ENCODE results near the gene IQCH. TPM values are rescaled to one million over a fixed set of nuclear protein-coding genes. Genes with fewer than 3 reads are reported as not detected.

Gene IQCH
- total and polyA plus RNA-seq, 2 of the 4 experiments (the other 2 are of a cell fraction): 0.60 to 2.5 TPM

DNA sequence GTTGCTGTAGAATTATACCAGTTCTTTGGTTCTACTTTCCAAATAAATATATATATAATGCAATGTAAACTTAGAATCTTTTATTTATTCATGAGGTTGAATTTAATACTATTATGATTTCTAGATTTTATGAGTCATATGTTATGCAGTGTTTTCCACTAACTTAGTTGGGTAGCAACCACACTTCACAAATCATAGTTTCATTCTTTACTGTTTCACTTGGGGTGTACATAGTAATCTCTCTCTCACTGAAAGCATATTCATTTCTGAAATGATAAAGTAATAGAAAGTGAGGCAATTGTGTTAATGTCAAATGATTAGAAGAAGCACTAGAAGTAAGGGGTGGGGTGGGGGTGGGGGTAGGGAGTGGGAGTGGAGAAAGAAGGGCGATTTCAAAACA lies 52.6 kb downstream of the IQCH start:
- no peak overlapping the region for H2AK5ac ChIP-seq (ENCODE audit: low read depth, low read length)
- no peak for TF ChIP-seq MAFK (IDR thresholded peaks at IDR 0.05; ENCODE audit: low read depth, low read length)
- 0 out of 2 replicates have a peak, but pooled peaks have one; percentile 41 for TF ChIP-seq FOS (IDR thresholded peaks at IDR 0.05; ENCODE audit: low read depth, low read length)
- no peak overlapping the region for H3K18ac ChIP-seq (ENCODE audit: low read depth, low read length)
- dilution Hi-C loops (cut with HindIII; ENCODE audit: low sequenced_read_pairs, unreplicated experiment) (no loop called here), in situ Hi-C loops (cut with MboI; ENCODE audit: low sequenced_read_pairs) (no loop called here), intact Hi-C loops (cut with micrococcal nuclease) (loop anchor here (10.0 kb wide), 1 partner anchor 528 kb away; no protein-coding TSS in a partner anchor)
- no peaks in the 10 kb centered on the region for H3K9me3 ChIP-seq (ENCODE audit: control insufficient read depth, insufficient read depth, low read length)
- no TSS peak for BruUV-seq (replicated peaks)
- ChIA-PET CTCF (no interaction called here), POLR2A (ENCODE audit: unreplicated experiment) (interaction anchor here (0.5 kb wide), 1 partner anchor 920 kb away, joined by 4 read pairs; the partner anchor contains the start of gene MAP2K1)
- H2BK120ac ChIP-seq (ENCODE audit: low read depth, low read length): no peak overlapping the region
- no peak overlapping the region for H3K4ac ChIP-seq (ENCODE audit: low read depth, low read length)
- no peaks in the 10 kb centered on the region for H3K36me3 ChIP-seq (ENCODE audit: control insufficient read depth, insufficient read depth, low read length)
- no peak overlapping the region for H2AK9ac ChIP-seq (replicated peaks; ENCODE audit: low read depth, low read length, poor library complexity)
- DNase-seq (peak; percentile 63), ATAC-seq (ENCODE audit: low read depth) (peak; percentile 85)
- no CpG with 5 or more reads among the region's 1 CpG for WGBS, 2 experiments (ENCODE audit: extremely low coverage in 2 of 2, insufficient read length in 1 of 2)
- no peak overlapping the region for H3K23ac ChIP-seq (ENCODE audit: low read depth, low read length)
- H4K91ac ChIP-seq (ENCODE audit: insufficient read depth, low read depth, low read length): no peak overlapping the region
- H3K27me3 ChIP-seq (ENCODE audit: control insufficient read depth, insufficient read depth, low read length): no peaks in the 10 kb centered on the region
- no peaks in the 10 kb centered on the region for H4K20me1 ChIP-seq (ENCODE audit: insufficient read depth, low read length)
- H2AFZ ChIP-seq (replicated peaks; ENCODE audit: low read length, poor library complexity): no peak overlapping the region
- no peak overlapping the region for H4K5ac ChIP-seq (ENCODE audit: low read depth, low read length)
- no peak overlapping the region for H3K27ac ChIP-seq (ENCODE audit: insufficient read depth, low read length)
- H3K14ac ChIP-seq (replicated peaks; ENCODE audit: low read depth, low read length): no peak overlapping the region
- H3K79me1 ChIP-seq (ENCODE audit: low read depth in 1 of 2, low read length in 2 of 2): no peaks in the 10 kb centered on the region; a peak in 1 of 4 replicates
- no peak overlapping the region for H3K4me3 ChIP-seq (ENCODE audit: insufficient read depth, low read depth, low read length)
- H2BK5ac ChIP-seq (ENCODE audit: low read depth, low read length, poor library complexity, severe bottlenecking): no peak overlapping the region
- H3K56ac ChIP-seq (ENCODE audit: extremely low read depth, insufficient read depth, low read length): no peak overlapping the region
- no peak overlapping the region for H2BK20ac ChIP-seq (ENCODE audit: low read depth, low read length)
- H3K9ac ChIP-seq (ENCODE audit: low read depth, low read length): no peak overlapping the region
- H3K4me1 ChIP-seq (ENCODE audit: control insufficient read depth, insufficient read depth, low read length): peaks cover 2% of the 10 kb centered on the region; the same call in 1 of the 2 replicates
- peak overlapping the region; percentile 34; the same call in 1 of the 2 replicates for H3K4me2 ChIP-seq (ENCODE audit: low read depth, low read length)
- H4K8ac ChIP-seq (ENCODE audit: low read depth in 2 of 2, low read length in 2 of 2): no peak overlapping the region
- H2BK15ac ChIP-seq (ENCODE audit: low read depth, low read length): no peak overlapping the region
- H3K9me1 ChIP-seq (ENCODE audit: insufficient read depth, low read length): peaks cover 2% of the 10 kb centered on the region; the same call in 1 of the 2 replicates
